GM21447 (cell line): ENCODE data around the gene PPIH.
"Not testable (repeated sequence)": the region's sequence is repeated elsewhere in the genome, so short reads cannot be mapped to it uniquely, and the experiment has no call there.

ENCODE experiments used
- ATAC-seq: cut with Tn5 transposase; IDR thresholded peaks from one replicate; pipeline ENCODE4 v1.9.1; 2021; ENCODE audit not compliant: unreplicated experiment

PPIH gene

GRCh38 chr1:42681741-42682483 lies 23.7 kb downstream of the PPIH start, which contains the start of gene YBX1:
YBX1 (plus strand) TSS chr1:42682418; CDS start chr1:42682566, 148 bp downstream.
- peak; percentile 91 for ATAC-seq

- peak; percentile 9 for ATAC-seq
These were observed 24.2 kb downstream of the PPIH start for GRCh38 chr1:42682484-42682738.

DNA sequence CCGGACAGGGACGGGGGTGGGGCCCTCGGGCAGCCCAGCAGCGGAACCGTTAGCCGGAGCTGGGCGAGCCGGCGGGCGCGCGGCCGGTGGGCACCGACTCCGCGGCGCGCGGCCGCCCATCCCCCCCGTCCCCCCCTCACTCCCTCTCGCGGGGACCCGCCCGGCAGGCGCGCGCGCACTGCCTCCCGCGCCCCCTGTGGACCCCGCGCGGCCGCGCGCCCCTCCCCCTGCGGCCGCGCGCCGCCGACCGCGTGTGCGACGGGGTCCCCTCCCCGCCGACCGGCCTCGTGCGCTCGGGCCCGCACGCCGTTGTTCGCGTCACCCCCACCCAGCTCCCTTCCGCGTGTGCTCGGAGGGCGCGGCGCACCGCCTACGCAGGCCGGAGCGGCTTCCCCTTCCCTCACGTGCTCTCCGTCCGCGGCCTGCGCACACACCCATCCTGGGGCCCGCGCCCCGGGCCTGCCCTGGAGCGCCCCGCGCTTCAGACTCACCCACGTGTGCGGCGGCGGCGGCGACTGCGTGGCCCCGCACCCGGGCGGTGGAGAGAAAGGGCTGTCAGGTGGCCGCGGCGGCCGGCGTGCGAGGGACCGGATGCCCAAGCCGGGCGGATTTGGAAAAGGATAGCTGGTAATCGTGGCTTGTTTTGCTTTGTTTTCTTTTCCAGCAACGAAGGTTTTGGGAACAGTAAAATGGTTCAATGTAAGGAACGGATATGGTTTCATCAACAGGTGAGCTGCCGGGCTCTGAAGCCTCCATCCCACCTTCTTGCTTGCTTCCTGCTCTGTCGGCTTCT lies 24.7 kb downstream of the PPIH start:
- peak; percentile 32 for ATAC-seq

- ATAC-seq = no peak
These were observed 25.9 kb downstream of the PPIH start for GRCh38 chr1:42684139-42684538.

- no peak for ATAC-seq
These were observed 28.2 kb downstream of the PPIH start for GRCh38 chr1:42686418-42686817.

- no peak for ATAC-seq
These were observed 31.7 kb downstream of the PPIH start for GRCh38 chr1:42689912-42690311.

- no peak for ATAC-seq
These were observed 32.4 kb downstream of the PPIH start for GRCh38 chr1:42690477-42691156.

DNA sequence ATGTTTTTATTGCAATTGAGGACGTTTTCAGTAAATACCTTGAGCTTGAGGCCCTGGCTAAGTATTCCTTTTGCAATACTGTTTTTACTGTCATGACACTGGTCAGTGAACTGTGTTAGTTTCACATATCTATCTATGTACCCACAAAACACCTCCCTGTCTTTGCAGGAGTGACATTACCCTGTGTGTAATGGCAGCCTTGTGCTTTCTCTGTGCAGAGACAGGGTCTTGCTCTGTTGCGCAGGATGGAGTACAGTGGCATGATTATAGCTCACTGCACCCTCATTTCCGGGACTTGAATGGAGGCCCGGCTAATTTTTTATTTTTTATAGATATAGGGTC lies 32.9 kb downstream of the PPIH start:
- ATAC-seq = no peak

- ATAC-seq = no peak
These were observed 34.2 kb downstream of the PPIH start for GRCh38 chr1:42692461-42692860.

DNA sequence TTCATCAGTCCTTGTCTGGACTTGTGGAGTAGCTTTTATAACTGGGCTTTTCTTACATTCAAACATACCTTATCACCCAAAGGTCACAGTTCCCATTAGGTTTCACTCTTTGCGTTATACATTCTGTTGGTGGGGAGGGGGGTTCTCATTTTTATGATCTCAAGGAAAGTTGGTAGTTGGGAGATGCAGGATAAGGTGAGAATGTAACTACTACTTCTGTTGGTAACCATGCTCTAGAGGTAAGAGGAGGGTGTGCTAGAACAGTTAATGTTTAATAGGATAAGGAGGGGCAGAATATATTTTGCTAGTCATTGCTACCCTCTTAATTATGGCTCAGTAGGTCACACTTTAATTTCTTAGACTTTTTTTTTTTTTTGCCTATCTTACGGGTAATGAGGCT lies 34.7 kb downstream of the PPIH start:
- no peak for ATAC-seq

DNA sequence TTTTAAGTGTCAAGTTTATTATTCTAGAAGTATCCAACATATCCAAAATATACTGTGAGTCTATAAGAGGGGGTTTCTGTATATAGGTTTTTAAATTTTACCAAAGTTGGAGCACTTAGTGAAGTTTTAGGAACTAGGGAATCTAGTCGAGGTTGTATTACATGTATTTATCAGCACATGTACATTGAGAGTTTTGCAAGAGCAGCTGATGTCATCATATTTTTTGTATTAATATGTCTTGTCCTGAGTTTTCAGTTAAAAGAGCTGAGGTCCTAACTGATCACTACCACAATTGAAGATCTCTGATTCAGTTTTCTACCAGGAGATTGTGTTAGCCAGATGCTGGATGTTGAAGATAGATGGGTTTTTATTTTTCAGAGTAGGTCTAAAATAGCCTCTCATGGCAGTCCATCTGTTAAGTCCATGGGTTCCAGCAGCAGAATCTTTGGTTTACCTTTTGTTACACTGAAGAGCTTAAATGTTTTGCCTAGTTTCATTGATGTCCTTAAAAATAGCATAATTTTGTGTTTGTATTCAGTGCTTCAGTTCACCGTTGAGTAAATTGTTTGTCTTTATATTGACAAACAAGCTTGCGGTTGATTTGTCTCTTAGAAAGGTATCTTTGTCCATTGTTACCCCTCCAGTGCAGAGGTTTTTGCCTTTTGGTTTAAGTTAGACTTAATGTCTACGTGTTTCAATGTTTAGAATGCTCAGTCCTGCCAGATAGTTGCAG lies 40.0 kb downstream of the PPIH start:
- no peak for ATAC-seq

GRCh38 chr1:42700006-42700405 lies 41.8 kb downstream of the PPIH start:
- ATAC-seq = no peak

DNA sequence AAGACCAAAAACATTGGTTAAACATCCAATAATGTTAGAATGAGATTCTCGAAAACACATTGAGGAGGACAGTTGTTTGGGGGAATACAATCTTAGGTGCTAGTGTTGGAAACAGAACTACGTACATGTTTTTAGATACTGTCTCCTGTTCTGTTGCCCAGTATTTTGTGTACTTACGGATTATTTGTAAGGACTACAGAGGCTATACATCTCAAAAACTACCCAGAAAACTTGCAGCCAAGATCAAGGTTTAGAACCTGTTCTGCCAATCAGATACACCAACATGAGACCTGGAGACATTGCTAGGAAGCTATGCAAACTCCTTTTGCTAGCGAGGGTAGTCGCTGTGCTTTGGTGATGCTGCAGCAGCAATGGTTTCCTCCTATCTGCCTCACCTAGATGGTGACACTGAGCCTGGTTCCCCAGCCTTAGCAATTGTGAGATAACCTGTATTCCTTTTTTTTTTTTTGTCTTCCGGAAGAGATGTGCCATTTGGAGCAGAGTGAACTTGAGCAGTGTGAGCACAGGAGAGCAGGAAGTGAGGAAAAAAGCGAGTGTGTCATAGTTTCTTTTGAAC lies 45.8 kb downstream of the PPIH start:
- no peak for ATAC-seq

- ATAC-seq = not testable (repeated sequence)
These were observed 54.6 kb downstream of the PPIH start for GRCh38 chr1:42712808-42713207.

DNA sequence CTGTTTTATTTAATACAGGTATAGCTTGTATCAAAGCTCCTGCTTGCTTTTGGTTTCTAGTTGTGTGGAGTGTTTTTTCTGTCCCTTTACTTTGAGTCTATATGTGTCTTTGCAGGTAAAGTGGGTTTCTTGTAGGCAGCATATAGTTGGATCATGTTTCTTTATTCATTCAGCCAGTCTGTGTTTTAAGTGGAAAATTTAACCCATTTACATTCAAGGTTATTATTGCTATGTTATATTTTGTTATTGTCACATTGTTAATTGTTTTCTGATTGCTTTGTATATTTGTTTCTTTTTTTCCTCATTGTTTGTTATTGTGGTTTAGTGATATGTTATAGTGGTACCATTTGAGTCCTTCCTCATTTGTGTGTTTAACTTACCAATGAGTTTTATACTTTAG lies 55.1 kb downstream of the PPIH start:
- ATAC-seq = no peak

- ATAC-seq = not testable (repeated sequence)
These were observed 56.2 kb downstream of the PPIH start for GRCh38 chr1:42714441-42714840.

DNA sequence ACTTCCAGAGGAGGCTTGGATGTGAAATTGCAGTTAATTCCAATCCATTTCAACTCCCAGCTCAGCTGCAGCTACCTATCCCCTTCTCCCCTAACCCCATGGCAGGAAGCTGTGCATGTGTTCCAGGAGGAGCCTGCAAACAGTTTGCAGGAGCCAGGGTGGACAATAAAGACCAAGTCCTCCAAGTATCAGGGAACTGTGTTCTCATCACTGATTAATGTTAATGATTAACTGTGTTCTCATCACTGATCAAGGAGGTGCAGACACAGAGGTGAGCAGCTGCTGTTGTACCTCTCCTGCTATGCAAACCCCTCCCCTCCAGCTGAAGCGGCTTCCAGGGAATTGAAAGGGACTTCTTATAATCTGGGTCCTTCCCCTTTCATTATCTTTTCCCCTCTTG lies 62.6 kb downstream of the PPIH start:
- no peak for ATAC-seq

- no peak for ATAC-seq
These were observed 63.7 kb downstream of the PPIH start for GRCh38 chr1:42721926-42722325.

- not testable (repeated sequence) for ATAC-seq
These were observed 64.2 kb downstream of the PPIH start for GRCh38 chr1:42722403-42722802.

GRCh38 chr1:42723511-42723910 lies 65.3 kb downstream of the PPIH start:
- no peak for ATAC-seq

DNA sequence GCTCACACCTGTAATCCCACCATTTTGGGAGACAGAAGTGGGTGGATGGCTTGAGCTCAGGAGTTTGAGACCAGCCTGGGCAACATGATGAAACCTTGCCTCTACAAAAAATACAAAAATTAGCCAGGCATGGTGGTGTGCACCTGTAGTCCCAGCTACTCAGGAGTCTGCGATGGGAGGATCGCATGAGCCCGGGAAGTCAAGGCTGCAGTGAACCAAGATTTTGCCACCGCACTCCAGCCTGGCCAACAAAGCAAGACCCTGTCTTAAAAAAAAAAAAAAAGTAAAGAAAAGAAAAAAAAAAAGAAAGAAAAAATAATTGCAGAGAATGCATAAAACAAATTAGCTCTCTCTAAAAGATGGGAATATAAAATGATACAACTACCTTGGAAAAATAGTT lies 67.6 kb downstream of the PPIH start:
- not testable (repeated sequence) for ATAC-seq
